ENCODE measurements around the gene GRB14. TPM values are rescaled to one million over a fixed set of nuclear protein-coding genes. Genes with fewer than 3 reads are reported as not detected.

The GRB14 gene
- total and polyA plus RNA-seq, 2 donors (not counting 1 experiment from before 2014, with no cell fraction given): 0.33 to 0.34 TPM

DNA sequence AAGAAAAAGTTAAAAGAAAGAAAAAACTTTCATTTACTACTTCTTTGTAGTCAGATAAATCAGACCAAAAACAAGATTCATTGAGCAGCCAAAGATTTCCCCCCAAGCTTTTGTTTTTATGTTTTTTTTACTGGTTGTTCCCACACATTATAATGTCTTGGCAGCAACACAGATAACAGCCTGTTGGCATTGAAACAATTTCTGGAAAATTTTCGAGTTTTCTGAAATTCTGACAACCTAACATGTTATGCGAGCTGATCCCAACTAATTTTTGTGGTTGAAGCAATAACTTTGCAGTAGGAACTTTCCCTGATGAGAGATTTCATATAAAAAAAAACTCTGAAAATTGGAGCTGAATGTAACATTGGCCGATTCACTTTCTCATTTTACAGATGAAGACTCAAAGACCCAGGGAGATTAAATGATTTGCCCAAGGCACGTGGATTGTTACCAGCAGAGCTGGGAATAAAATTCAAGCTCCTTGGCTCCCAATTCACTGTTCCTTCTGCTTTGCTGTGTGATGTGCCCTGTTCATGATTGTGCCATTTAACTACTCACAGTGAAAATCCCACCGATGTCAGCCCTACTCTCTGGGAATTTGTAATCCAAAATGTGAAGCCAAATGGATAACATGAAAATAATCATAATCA is 167.5 kb downstream of the GRB14 start:
- H3K27ac ChIP-seq (ENCODE audit: insufficient read depth, low read length): no peak overlapping the region
- TF ChIP-seq, protein P1, sequence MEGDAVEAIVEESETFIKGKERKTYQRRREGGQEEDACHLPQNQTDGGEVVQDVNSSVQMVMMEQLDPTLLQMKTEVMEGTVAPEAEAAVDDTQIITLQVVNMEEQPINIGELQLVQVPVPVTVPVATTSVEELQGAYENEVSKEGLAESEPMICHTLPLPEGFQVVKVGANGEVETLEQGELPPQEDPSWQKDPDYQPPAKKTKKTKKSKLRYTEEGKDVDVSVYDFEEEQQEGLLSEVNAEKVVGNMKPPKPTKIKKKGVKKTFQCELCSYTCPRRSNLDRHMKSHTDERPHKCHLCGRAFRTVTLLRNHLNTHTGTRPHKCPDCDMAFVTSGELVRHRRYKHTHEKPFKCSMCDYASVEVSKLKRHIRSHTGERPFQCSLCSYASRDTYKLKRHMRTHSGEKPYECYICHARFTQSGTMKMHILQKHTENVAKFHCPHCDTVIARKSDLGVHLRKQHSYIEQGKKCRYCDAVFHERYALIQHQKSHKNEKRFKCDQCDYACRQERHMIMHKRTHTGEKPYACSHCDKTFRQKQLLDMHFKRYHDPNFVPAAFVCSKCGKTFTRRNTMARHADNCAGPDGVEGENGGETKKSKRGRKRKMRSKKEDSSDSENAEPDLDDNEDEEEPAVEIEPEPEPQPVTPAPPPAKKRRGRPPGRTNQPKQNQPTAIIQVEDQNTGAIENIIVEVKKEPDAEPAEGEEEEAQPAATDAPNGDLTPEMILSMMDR (conservative IDR thresholded peaks at IDR 0.05 in 1 of 2, IDR thresholded peaks at IDR 0.05 in 1 of 2; ENCODE audit: low read depth in 1 of 2, low read length in 2 of 2): no peak
- no peak for TF ChIP-seq EZH2 (IDR thresholded peaks at IDR 0.05; ENCODE audit: low read length, missing control alignments)

DNA sequence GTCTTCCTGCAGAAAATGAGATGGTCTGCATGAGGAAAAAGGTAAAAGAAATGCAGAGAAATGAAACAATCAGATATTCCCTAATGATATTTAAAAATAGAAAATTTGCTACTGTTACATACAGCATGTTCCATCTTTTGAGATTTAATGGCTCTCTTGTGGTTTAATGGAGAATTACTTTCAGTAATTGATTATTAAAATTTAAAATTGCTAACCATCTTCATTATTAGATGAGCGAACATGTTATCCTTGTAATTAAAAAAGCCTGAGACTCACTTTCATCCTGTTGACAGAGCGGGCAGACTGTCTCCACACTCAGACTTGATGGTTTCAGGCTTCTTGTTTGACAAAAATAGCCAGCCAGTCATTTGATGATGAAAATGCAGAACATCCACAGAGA is 171.0 kb downstream of the GRB14 start:
- no peaks in the 10 kb centered on the region for H3K79me2 ChIP-seq (ENCODE audit: control insufficient read depth, insufficient read depth, low read length)
- no peak overlapping the region for H3K4me3 ChIP-seq (replicated peaks in 1 of 4; ENCODE audit: control extremely low read depth in 1 of 4, insufficient read depth in 1 of 4, low read depth in 3 of 4, low read length in 4 of 4)
- no peaks in the 10 kb centered on the region for H3K27me3 ChIP-seq (ENCODE audit: control insufficient read depth, insufficient read depth, low read length)
- DNase-seq (ENCODE audit: low read depth in 2 of 2): no peak
- H3K4me1 ChIP-seq (ENCODE audit: control insufficient read depth, extremely low read depth, insufficient read depth, low read length): no peaks in the 10 kb centered on the region
- no peaks in the 10 kb centered on the region for H4K20me1 ChIP-seq (ENCODE audit: control insufficient read depth, extremely low read depth, insufficient read depth, low read length)
- H3K9me3 ChIP-seq (ENCODE audit: control insufficient read depth, insufficient read depth, low read depth, low read length): no peaks in the 10 kb centered on the region
- TF ChIP-seq, protein P1 (conservative IDR thresholded peaks at IDR 0.05 in 1 of 2, IDR thresholded peaks at IDR 0.05 in 1 of 2; ENCODE audit: low read depth in 1 of 2, low read length in 2 of 2): no peak
- TF ChIP-seq EZH2 (IDR thresholded peaks at IDR 0.05; ENCODE audit: low read length, missing control alignments): no peak
- no peak overlapping the region for H3K4me2 ChIP-seq (ENCODE audit: extremely low read depth, insufficient read depth, low read length)
- H3K9ac ChIP-seq (ENCODE audit: insufficient read depth, low read length): no peak overlapping the region
- no peak overlapping the region for H3K27ac ChIP-seq (ENCODE audit: insufficient read depth, low read length)
- H3K36me3 ChIP-seq (ENCODE audit: control insufficient read depth, insufficient read depth, low read length): no peaks in the 10 kb centered on the region
- H2AFZ ChIP-seq (ENCODE audit: low read length): no peak overlapping the region

More for the DNA sequence above, 167.5 kb downstream of the GRB14 start:
- Histone ChIP-seq H3K4me3 (replicated peaks in 1 of 4; ENCODE audit: control extremely low read depth in 1 of 4, insufficient read depth in 1 of 4, low read depth in 3 of 4, low read length in 4 of 4) (no peak overlapping the region), H3K79me2 (ENCODE audit: control insufficient read depth, insufficient read depth, low read length) (no peaks in the 10 kb centered on the region), H3K9ac (ENCODE audit: insufficient read depth, low read length) (no peak overlapping the region), H3K36me3 (ENCODE audit: control insufficient read depth, insufficient read depth, low read length) (no peaks in the 10 kb centered on the region), H3K4me2 (ENCODE audit: extremely low read depth, insufficient read depth, low read length) (no peak overlapping the region), H4K20me1 (ENCODE audit: control insufficient read depth, extremely low read depth, insufficient read depth, low read length) (no peaks in the 10 kb centered on the region), H3K9me3 (ENCODE audit: control insufficient read depth, insufficient read depth, low read depth, low read length) (no peaks in the 10 kb centered on the region), H3K4me1 (ENCODE audit: control insufficient read depth, extremely low read depth, insufficient read depth, low read length) (no peaks in the 10 kb centered on the region), H2AFZ (ENCODE audit: low read length) (no peak overlapping the region), H3K27me3 (ENCODE audit: control insufficient read depth, insufficient read depth, low read length) (no peaks in the 10 kb centered on the region)
- DNase-seq (ENCODE audit: low read depth in 2 of 2): no peak

DNA sequence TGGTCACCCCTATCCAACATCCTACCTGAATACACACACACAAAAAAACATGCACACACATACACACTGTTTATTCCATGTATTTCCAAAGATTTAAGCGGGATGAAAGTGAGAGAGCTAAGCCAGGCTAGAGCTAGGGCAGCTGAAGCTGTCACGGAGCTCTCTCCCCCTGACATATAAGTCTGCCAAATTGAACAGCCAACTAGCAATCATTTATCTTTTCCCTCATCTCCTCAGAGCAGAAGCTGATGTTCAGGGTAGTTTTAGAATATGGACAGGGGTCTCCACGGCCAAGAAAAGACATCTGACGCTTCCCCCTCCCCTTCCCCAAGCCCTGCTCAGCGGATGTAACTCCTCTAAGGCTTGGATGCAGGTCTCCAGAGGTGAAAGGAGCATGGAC is 171.6 kb downstream of the GRB14 start:
- DNase-seq (ENCODE audit: low read depth in 2 of 2): no peak
- no peak overlapping the region for H3K4me2 ChIP-seq (ENCODE audit: extremely low read depth, insufficient read depth, low read length)
- H4K20me1 ChIP-seq (ENCODE audit: control insufficient read depth, extremely low read depth, insufficient read depth, low read length): no peaks in the 10 kb centered on the region

More for the DNA sequence above, 171.6 kb downstream of the GRB14 start:
- H3K79me2 ChIP-seq (ENCODE audit: control insufficient read depth, insufficient read depth, low read length): no peaks in the 10 kb centered on the region
- no peak overlapping the region for H2AFZ ChIP-seq (ENCODE audit: low read length)
- no peaks in the 10 kb centered on the region for H3K36me3 ChIP-seq (ENCODE audit: control insufficient read depth, insufficient read depth, low read length)
- no peaks in the 10 kb centered on the region for H3K9me3 ChIP-seq (ENCODE audit: control insufficient read depth, insufficient read depth, low read depth, low read length)
- no peak overlapping the region for H3K27ac ChIP-seq (ENCODE audit: insufficient read depth, low read length)
- no peaks in the 10 kb centered on the region for H3K4me1 ChIP-seq (ENCODE audit: control insufficient read depth, extremely low read depth, insufficient read depth, low read length)
- TF ChIP-seq, protein P1 (conservative IDR thresholded peaks at IDR 0.05 in 1 of 2, IDR thresholded peaks at IDR 0.05 in 1 of 2; ENCODE audit: low read depth in 1 of 2, low read length in 2 of 2): no peak
- no peak for TF ChIP-seq EZH2 (IDR thresholded peaks at IDR 0.05; ENCODE audit: low read length, missing control alignments)
- no peaks in the 10 kb centered on the region for H3K27me3 ChIP-seq (ENCODE audit: control insufficient read depth, insufficient read depth, low read length)
- no peak overlapping the region for H3K4me3 ChIP-seq (replicated peaks in 1 of 4; ENCODE audit: control extremely low read depth in 1 of 4, insufficient read depth in 1 of 4, low read depth in 3 of 4, low read length in 4 of 4)
- H3K9ac ChIP-seq (ENCODE audit: insufficient read depth, low read length): no peak overlapping the region
